Stimulated activated CD4-positive, alpha-beta T cell treated with anti-CD3 and anti-CD28 coated beads, Interleukin-1b, Interleukin-23, amount 100 ng/mL, for 24 hours (primary cell): ENCODE data around the gene CCNL2.
A peak's percentile ranks its signal among the peaks of the same experiment; 100 is the strongest.

Experiments used
- DNase-seq, 4 experiments: peaks; one replicate each; pipeline ENCODE4 v3.0.0-alpha.2; 2020; ENCODE audit warnings: low read depth in 4 of 4, low spot score in 1 of 4

CCNL2 gene

DNA sequence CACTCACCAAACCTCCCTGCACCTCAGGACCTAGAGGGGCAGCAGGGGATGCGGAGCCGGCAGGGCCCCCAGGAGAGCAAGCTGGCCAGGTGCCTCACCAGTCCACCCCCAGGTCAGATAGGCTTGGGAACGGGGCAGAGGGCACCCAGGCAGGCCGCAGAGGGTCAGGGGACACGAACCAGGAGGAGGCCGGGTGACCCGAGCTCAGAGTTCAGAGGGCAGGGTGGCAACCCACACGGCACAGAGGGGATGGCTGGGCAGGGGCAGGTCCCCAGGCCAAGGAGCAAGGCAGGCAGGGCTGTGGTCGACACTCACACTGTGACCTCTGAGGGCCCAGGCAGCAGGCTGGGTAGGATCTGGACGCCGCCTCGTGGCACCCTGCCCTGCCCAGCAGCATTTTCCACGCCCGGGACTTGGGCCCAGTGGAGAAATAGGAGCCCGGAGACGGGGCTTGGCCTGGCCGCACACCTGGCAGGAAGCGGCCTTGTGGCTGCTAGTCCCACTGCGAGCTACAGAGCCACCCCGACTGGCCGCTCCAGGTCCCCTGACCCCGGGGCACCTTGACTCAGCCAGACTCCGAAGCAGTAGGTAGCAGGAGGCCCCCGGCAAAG is 55.2 kb downstream of the CCNL2 start:
- DNase-seq: no peak

DNA sequence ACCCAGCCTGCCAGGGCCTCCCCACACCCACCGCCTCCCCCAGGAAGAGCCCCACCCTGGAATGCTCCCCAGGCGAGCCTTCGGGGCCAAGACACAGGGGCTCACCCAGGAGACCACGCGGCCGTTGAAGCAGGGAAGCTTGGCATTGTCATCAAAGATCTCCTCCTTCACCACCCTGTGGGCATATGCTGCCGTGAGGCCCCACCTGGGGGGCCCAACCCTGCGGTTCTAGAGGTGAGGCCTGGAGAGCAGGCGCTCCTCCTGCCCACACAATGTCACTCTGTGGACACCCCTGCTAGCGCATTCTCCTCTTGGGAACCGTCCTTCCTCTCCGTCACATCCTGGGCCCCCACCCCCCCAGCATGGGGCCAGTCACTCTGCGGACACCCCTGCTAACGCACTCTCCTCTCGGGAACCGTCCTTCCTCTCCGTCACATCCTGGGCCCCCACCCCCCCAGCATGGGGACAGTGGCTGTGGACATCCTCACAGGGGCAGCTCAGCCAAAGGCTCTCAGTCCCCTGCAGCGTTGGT is 56.5 kb downstream of the CCNL2 start:
- DNase-seq: no peak

DNA sequence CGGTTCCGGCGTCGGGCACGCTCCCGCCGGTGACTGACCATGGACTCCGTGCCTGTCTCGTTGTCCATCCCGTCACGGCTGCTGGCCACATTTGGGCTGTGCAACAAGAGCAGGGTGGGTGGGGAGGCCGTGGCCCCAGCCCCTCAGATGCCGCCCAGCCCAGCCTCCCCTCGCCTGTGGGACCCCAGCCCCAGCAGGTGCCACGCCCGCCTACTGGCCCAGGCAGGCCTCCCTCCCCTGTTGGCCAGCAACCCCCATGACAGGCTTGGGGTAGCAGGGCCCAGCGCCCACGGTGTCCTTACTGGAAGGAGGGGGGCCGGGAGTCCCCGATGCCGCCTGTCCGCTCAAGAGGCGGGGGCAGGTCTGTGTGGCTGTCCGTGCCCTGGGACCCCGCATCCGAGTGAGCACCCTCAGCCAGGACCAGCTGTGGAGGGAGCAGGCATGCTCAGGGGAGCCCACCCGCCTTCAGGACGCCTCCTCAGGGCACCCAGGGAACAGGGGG is 57.0 kb downstream of the CCNL2 start:
- no peak for DNase-seq

DNA sequence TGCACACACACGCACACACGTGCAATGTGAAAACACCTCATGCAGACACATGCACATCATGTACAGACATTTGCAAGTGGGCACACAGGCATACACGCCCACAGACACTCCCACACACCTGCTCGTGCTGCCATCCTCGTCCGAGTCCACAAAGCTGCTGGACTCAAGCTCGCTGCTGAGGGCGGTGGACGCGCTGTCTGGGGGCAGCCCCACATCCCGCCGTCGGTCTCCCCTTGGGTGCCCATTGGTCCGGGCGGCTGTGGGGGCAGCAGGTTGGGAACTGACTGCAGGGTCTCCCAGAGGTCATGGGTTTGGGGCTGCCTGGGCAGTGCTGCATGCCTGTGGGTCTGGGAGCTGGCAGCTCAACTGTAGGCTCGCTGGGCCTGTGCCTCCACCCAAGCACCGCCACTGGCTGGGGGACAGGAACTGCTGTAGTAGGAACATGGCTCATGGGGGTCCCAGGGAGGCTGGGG is 57.5 kb downstream of the CCNL2 start:
- no peak for DNase-seq

DNA sequence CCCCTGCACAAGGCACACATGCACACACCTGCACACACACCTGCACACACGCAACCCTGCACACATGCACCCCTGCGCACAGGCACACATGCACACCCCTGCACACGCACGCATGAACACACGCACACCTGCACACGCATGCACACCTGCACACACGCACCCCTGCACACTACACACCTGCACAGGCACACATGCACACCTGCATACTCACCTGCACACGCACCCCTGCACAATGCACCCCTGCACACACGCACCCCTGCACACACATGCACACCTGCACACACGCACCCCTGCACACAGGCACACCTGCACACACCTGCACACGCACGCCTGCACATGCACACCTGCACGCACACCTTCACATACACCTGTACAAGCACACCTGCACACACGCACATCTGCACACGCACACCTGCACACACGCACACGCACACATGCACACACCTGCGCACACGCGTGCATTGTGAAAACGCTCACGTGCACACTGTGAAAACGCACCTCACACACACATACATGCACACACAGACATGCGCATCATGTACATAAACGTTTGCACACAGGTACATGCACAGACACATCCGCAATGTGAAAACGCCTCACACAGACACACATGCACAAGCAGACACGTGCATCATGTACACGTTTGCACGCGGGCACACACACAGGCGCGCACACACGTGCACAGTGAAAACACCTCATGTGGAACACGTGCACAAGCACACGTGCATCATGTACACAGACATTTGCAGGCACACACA is 58.2 kb downstream of the CCNL2 start:
- no peak for DNase-seq

DNA sequence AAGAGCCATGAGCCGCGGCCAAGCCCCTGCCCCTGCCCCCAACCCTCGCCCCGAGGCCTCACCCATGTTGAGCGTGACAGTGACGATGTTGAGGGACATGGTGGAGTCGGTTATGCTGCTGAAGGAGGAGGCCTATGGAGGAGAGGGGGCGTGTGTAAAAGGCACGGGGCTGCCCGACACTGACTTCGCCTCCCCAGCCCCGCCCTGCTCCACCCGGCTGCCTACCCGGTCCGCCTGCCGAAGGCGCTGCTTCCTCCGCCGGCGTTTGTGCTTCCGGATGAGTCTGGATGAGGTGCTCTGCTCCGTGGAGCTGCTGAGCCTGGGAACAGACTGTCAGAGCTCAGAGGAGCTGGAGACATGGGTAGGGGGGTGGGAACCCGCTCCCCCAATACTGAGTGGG is 59.0 kb downstream of the CCNL2 start:
- no peak for DNase-seq

DNA sequence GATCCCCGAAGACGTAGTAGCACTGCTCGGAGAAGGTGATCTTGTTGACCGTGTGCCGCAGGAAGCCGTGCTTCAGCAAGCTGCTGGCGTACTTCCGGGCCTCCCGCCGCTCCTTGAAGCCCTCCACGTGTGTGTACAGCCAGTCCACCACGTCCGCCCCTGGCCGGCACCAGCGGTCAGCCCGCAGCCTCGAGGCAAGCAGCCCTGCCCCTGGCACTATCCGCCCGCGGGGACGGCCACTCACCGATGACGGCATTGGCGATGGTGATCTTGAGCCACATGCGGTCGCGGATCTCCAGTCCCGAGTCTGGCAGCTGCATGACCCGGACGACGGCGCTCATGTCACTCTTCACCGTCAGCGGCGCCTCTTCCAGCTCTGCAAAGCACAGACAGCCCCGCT is 60.9 kb downstream of the CCNL2 start:
- DNase-seq: no peak

DNA sequence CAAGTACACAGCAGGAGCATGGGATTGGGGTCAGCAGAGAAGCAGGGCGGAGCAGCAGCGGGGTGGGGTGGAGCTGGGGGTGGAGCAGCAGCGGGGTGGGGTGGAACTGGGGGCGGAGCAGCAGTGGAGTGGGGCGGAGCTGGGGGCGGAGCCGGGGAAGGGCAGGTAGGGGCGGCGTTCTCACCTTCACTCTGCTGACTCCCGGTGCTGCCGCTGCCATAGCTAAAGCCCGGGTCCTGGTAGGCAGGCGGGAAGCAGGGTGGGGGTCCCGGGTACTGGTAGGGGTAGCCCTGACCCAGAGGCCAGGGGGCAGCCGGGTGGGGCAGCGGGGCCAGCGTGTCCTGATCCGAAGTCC is 61.4 kb downstream of the CCNL2 start:
- DNase-seq: peak in 2 of 4 experiments; percentile 33 to 47

DNA sequence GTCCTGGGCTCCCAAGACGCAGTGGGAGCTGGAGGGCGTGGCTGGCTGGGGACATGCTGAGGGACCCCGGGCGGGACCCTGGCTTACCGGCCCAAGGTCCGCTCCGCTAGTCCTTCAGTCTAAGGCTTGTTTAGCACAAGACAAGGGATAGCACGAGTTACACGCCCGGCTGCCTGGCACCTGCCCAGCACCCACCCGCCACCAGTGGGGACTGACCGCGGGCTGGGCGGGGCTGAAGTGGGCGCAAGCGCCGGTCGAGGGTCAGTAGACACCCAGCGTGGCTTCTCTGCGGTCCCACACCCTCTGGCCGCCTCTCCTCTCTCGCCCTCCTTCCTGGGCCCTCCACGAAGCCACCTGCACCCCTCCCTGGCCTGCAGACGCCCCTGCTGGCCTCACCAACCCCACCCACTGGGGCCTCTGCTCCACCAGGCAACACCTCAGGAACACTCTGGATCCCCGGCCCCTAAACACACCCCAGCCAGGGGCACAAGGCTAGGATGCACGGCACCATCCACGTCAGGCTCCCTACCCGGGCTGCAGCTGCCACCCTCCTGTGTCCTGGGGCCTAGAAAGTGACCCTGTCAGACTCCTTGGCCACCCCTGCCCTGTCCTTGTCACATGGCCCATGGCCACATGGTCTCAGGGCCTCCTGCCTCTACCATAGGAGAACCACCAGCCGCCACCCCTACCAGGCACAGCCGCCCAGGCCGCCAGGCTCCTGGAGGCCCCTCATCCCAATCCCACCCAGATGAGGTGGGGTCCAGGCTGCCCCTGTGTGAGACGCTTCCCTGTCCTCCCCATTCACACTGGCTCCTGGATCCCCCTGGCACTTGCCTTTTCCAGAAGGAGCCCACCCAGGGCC is 62.0 kb downstream of the CCNL2 start:
- no peak for DNase-seq

DNA sequence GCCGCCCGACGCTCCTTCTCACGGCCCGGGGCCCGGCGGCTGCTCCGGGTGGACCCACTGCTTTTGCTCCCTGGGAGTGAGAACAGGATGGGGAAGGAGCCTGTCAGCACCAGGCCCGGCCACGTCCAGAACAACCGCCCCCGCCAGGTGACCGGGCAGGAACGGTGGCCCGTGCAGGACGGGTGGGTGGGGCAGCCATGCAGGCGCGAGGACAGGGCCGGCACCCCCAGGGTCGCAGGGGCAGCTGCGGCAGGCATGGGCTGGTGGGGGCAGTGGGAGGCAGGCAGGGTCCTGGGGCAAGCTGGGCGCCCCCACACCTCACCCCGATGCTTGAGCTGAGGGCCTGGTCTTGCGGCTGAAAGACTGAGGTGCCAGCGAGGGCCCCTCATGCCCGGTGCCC is 62.7 kb downstream of the CCNL2 start:
- no peak for DNase-seq

DNA sequence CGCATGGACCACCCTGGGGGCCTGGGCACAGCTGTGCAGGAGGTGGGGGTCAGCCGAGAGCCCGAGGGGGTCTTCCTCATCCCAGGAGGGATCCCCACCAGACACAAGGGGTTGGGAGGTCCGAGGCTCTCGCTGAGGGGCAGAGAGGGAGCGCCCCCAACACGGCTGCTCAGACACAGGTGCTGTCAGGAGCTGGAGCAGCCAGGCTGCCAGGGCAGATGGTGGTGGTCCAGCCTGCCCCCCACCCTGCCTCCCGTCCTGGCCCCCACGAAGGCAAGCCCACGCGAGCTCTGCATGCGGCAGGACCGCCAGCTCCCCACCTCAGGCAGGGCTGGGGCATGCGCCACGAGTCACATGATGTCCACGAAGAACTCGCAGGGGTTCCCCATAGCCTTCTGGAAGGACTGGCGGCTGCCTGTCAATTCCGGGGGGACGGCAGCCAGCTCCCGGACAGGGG is 63.3 kb downstream of the CCNL2 start:
- DNase-seq: no peak
